ENCODE results near the gene IFITM5.
"Not testable (repeated sequence)": the region's sequence is repeated elsewhere in the genome, so short reads cannot be mapped to it uniquely, and the experiment has no call there.

Gene IFITM5

GRCh38 chr11:299081-299891 is at the start of gene IFITM5:
Gene IFITM5, minus strand, starts transcription at chr11:299526. Its CDS starts 36 bp downstream, at chr11:299490.
- DNase-seq, result no peak

- DNase-seq, result no peak
Measured at GRCh38 chr11:346529-346928, 47.2 kb upstream of the IFITM5 start.

GRCh38 chr11:344836-345578 is 45.7 kb upstream of the IFITM5 start:
- no peak for DNase-seq

GRCh38 chr11:342328-342727 is 43.0 kb upstream of the IFITM5 start:
- no peak for DNase-seq

GRCh38 chr11:340539-341512 is 41.5 kb upstream of the IFITM5 start:
- DNase-seq, result no peak

- no peak for DNase-seq
Measured at GRCh38 chr11:339963-340362, 40.6 kb upstream of the IFITM5 start.

- DNase-seq, result no peak
Measured at GRCh38 chr11:337711-338110, 38.4 kb upstream of the IFITM5 start.

- DNase-seq, result no peak
Measured at GRCh38 chr11:336659-337198, 37.4 kb upstream of the IFITM5 start.

GRCh38 chr11:335779-336658 is 36.7 kb upstream of the IFITM5 start:
- DNase-seq, result no peak

GRCh38 chr11:334264-334994 is 35.1 kb upstream of the IFITM5 start:
- DNase-seq, result no peak

- not testable (repeated sequence) for DNase-seq
Measured at GRCh38 chr11:333616-334263, 34.4 kb upstream of the IFITM5 start.

- no peak for DNase-seq
Measured at GRCh38 chr11:332651-333480, 33.5 kb upstream of the IFITM5 start.

- DNase-seq, result no peak
Measured at GRCh38 chr11:331358-332060, 32.2 kb upstream of the IFITM5 start.

GRCh38 chr11:330694-331357 is 31.5 kb upstream of the IFITM5 start:
- DNase-seq, result peak; percentile 55

- no peak for DNase-seq
Measured at GRCh38 chr11:330307-330693, 31.0 kb upstream of the IFITM5 start.

GRCh38 chr11:329886-330253 is 30.5 kb upstream of the IFITM5 start:
- no peak for DNase-seq

- not testable (repeated sequence) for DNase-seq
Measured at GRCh38 chr11:328516-329100, 29.3 kb upstream of the IFITM5 start.

GRCh38 chr11:328012-328411 is 28.7 kb upstream of the IFITM5 start:
- DNase-seq, result no peak

All from activated CD4-positive, alpha-beta T cell treated with anti-CD3 and anti-CD28 coated beads, Interleukin-2, Interleukin-6, amounts not matched to agents 100 ng/mL and 50 ng/mL, durations not matched to agents 16 hours and 8 hours (primary cell).